LHCN-M2 (cell line): ENCODE measurements around the gene GNB4. TPM values are rescaled to one million over a fixed set of nuclear protein-coding genes. Genes with fewer than 3 reads are reported as not detected.
A peak's percentile ranks its signal among the peaks of the same experiment; 100 is the strongest.

Source experiments
- DNase-seq: peaks from one replicate; pipeline ENCODE4 v3.0.0-alpha.2; 2012; ENCODE audit warnings: low read depth
- polyA plus RNA-seq: library from polyadenylated mRNA; unstranded; fragments of >200 nt; gene quantifications from one replicate; pipeline ENCODE4 v1.2.1, GENCODE V29; 2012; ENCODE audit warnings: missing spikeins
- total RNA-seq: library from RNA; depleted of rRNA; stranded (reverse); fragments of >200 nt; gene quantifications from 2 replicates; pipeline ENCODE4 v1.2.3, GENCODE V29; 2014; rRNA removed

Gene GNB4
- 42.7 and 46.2 TPM in 2 replicates for total RNA-seq
- 14.1 TPM for polyA plus RNA-seq

DNA sequence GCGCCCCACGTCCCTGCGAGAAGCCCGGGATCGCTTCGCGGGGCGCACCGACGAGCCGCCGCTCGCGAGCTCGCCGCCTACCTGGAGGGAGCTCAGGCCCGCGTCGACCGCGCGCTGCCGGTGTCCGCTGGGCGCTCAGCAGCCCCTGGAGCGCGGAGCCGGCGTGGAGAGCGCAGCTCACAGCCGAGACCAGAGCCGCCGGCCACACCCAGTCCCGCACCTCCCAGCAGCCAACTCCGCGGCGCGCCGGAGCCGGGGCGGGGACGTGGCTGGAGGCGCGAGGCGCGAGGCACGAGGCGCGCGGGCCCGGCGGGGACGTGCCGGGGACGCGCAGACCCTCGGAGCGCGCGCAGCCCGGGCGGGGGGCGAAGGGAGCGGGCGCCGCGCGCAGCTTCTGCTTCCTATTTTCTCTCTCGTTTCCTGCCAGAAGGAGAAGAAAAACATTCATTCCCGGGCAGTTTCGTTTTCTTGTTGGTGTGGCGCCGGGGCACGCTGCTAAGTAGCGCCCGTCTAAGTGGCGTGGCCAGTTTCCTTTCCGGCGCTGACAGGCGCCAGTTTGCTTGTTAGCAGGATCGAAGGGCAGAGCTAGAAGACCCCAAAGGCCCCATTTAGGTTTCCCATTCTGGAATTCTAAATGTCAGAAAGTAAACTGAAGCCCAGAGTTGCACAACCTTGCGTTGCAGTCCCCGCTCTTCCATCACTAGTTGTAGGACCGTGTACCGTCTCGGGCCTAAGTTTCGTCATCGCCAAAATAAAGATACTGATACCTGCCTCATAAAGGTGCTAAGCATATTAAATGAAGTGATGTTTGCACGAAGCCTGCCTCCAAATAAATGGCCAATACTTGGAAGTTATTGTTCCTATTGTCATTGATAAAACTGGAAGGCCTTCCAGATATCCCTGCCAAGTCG, at the start of gene GNB4:
Gene GNB4, minus strand, starts transcription at position 206 of the 911 bp plus-strand sequence. CDS start 25,270 bp downstream, outside the sequence.
- DNase-seq, result peak; percentile 83

- no peak for DNase-seq
These were observed 44.2 kb upstream of the GNB4 start for GRCh38 chr3:179495483-179495882.

GRCh38 chr3:179493260-179493659, 42.0 kb upstream of the GNB4 start:
- DNase-seq, result no peak

- DNase-seq, result no peak
These were observed 36.9 kb upstream of the GNB4 start for GRCh38 chr3:179488213-179488612.

GRCh38 chr3:179486806-179487205, 35.5 kb upstream of the GNB4 start:
- DNase-seq, result no peak

DNA sequence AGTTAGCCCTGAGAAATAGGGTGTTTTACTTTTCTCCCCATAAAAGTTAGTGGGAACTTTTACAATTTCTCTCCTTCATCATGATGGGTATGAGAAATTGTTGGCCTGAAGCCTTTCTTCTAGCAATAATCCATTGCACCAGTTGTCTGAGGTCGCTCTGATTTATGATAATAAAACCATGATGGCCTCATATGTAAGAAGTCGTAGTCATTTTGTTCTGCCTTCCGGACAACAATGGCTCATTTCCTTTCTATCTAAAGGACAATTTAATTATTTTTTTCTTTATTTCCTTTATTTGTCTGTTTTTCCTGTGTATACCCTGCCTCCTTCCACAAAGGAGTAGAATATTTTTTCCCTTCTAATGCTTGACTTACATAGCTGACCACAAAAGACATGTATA, 31.6 kb upstream of the GNB4 start:
- no peak for DNase-seq

DNA sequence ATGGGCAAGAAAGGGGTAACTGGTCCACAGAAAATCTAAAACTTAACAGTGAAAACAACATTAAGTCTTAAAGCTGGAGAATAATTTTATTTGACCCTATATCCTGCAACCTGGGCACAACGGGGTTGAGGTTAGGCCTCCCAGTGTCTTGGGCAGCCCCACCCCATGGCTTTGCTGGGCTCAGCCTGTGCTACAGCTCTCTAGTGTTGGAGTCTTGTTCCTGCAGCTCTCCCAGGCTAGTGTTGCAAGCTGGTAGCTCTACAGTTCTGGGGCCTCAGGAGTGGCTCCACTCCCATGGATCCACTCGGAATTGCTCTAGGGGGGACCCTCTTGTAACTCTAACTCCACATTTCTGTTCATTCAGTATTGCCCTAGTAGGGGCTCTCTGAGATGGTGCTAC, 24.9 kb upstream of the GNB4 start:
- no peak for DNase-seq

DNA sequence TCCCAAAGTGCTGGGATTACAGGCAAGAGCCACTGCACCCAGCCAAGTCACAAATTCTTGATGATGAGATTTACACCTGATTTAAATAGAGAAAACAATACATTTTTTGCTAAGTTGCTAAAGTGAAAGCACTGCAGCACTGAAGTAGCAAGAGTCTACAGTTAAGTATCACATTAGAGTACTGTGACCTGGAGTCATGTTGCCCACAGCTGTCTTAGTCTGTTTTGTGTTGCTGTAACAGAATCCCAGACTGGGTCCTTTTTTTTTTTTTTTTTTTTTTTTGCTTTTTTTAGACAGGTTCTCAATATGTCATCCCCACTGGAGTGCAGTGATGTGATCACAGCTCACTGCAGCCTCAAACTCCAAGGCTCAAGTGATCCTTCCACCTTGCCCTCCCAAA, 23.2 kb upstream of the GNB4 start:
- DNase-seq, result peak; percentile 80

- no peak for DNase-seq
These were observed 22.3 kb upstream of the GNB4 start for GRCh38 chr3:179473565-179473964.

- no peak for DNase-seq
These were observed 13.2 kb upstream of the GNB4 start for GRCh38 chr3:179464323-179465092.

DNA sequence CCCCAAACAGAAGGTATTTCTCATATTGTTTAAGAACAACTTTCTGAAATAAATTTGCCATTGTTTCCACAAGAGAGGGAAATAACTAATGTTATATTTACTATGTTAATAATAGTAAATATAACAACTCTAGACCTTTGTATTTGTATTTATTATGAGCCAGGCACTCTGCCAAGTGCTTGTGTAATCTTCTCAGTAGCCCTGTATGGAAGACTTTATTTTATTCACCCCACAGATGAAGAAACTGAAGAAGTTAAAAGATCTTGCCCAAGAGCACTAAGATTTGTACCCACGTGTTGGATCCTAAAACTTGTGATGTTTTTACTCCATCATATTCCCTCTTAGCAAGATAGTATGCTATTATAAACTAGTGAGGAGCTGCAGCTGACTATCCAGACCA, 12.0 kb upstream of the GNB4 start:
- DNase-seq, result no peak

DNA sequence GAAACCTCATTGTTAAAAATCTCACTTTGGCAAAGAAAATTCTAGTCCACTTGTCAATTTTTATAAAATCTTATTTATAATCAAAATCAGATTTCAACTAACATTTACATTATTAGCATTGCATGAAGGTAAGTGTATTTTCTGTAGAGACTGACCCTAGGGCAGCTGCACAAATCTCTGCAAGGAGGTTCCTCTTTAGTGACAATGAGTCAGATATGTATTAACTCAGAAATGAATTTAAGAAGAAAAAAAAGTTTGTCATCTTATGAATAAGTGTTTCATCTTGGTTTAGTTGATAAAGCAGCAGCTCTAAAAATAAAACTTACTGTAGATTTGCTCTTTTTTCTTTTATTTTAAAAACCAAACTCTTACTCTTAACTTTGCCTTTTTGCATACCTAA, 9.0 kb upstream of the GNB4 start:
- DNase-seq, result no peak

GRCh38 chr3:179455954-179456353, 4.7 kb upstream of the GNB4 start:
- no peak for DNase-seq

DNA sequence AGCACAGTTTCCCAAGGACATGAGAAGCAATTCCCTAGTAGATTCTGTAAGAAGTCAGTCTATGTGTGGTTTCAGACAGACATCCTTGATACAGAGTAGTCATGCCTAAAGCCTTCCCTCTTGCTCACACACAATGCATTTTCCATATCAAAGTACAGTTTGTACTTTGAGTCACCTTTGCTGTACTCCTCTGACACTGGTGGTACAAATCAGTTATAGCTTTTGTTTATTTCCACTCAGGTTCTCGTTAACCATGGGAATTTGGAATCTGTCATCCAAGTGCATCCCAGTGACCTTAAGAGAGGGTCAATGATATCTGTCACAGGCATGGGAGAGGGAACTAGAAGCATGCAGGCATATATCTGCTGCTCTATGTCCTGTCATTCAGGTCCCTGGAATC, 3.6 kb upstream of the GNB4 start:
- DNase-seq, result peak; percentile 71

GRCh38 chr3:179453967-179454366, 2.7 kb upstream of the GNB4 start:
- DNase-seq, result no peak

DNA sequence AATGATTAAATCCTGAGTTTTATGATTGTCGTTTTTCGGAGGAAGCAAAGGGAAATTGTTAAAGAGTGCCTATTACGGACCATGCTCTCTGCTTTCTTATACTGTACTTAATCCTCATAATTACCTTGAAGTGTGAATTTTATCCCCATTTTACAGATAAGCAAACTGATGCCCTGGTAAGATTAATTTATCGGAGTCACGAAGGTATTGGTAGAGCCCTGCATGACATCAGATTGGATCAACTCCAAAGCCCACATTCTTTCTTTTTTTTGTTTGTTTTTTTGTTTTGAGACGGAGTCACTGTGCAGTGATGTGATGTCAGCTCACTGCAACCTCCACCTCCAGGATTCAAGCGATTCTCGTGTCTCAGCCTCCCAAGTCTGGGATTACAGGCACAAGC, 1.6 kb upstream of the GNB4 start:
- DNase-seq, result no peak

- DNase-seq, result peak; percentile 64
These were observed 900 bp upstream of the GNB4 start for GRCh38 chr3:179452176-179452564.

GRCh38 chr3:179450901-179451264, 387 bp downstream of the GNB4 start:
- peak; percentile 49 for DNase-seq

DNA sequence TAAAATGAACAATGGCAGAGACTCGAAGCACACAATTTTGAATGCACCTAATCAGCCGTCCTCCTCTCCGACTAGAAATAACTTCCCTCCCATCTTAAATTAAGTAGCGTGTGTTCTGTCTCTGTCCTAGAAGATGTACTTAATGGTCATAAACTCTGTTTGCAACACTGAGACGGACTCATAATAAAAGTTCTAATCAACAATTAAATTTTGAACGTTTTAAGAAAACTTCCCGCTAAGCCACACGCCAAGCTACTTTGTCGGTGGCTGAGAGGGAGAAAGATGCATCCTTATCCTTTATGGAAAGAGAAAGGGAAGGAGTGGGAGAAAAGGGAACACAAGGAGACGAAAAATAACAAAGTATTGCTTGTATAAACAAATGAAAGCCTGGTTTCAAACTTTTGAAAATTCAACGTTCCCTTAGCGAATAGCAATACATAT, 989 bp downstream of the GNB4 start:
- DNase-seq, result peak; percentile 24

GRCh38 chr3:179449636-179450035, 1.6 kb downstream of the GNB4 start:
- no peak for DNase-seq

DNA sequence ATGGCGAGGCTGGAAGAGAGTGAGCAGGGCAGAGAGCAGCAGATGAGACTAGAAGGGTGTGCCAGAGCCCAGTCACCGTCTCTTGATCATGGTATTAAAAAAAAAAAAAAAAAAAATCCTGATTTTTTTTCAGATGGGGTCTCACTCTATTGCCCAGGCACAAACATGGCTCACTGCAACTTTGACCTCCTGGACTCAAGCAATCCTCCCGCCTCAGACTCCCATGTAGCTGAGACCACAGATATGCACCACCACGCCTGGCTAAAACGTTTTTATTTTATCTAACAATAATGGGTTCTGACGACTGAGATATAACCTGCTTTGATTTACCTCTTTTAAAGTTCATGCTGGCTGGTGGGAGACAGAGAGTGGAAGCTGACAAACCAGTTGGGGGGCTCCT, 4.0 kb downstream of the GNB4 start:
- DNase-seq, result no peak

- peak; percentile 50 for DNase-seq
These were observed 4.8 kb downstream of the GNB4 start for GRCh38 chr3:179446501-179446900.

DNA sequence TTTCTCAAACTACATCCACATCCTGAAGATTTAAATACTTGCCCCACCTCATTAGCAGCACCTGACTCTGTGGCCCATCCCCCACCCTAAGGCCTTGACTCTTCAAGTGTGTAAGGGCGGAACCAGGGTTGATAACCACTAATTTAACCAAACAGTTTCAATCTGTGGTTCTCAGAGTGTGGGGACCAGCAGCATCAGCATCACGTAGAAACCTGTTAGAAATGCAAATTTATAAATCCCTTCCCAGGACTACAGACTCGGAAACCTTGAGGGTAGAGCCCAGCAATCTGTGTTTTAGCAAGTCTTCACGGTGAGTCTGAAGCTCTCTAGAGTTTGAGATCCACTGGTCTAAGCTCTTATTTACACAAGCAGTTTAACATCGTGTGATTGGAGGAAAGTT, 12.4 kb downstream of the GNB4 start:
- DNase-seq, result no peak
